Measurements from ENCODE around the gene DNAI7.

DNA sequence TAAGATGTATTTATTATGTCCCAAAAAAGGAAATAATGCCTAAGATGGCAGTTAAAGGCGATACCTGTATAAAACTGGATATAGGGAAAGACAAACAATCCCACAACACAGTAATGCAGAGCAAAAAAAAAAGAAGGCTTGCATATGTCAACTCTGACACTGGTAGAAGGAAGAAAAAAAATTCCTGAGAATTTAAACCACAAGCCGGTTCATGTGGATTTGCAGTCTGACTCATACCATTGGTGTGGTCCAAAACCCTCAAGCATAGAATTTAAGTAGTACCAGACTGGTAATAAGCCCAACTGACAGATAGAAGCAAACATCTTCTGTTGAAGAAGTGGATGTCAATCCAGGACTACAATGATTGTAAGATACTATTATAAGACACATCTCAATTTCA is 7.2 kb downstream of the DNAI7 start:
- TF ChIP-seq, protein P1, sequence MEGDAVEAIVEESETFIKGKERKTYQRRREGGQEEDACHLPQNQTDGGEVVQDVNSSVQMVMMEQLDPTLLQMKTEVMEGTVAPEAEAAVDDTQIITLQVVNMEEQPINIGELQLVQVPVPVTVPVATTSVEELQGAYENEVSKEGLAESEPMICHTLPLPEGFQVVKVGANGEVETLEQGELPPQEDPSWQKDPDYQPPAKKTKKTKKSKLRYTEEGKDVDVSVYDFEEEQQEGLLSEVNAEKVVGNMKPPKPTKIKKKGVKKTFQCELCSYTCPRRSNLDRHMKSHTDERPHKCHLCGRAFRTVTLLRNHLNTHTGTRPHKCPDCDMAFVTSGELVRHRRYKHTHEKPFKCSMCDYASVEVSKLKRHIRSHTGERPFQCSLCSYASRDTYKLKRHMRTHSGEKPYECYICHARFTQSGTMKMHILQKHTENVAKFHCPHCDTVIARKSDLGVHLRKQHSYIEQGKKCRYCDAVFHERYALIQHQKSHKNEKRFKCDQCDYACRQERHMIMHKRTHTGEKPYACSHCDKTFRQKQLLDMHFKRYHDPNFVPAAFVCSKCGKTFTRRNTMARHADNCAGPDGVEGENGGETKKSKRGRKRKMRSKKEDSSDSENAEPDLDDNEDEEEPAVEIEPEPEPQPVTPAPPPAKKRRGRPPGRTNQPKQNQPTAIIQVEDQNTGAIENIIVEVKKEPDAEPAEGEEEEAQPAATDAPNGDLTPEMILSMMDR (IDR thresholded peaks at IDR 0.05; ENCODE audit: poor library complexity, severe bottlenecking), result no peak
- no peak for TF ChIP-seq EP300 (conservative IDR thresholded peaks at IDR 0.05; ENCODE audit: poor library complexity, severe bottlenecking)
- no peak for TF ChIP-seq EZH2 (IDR thresholded peaks at IDR 0.05; ENCODE audit: borderline replicate concordance, insufficient read depth, low read length, poor library complexity, severe bottlenecking)
- TF ChIP-seq MXI1 (conservative IDR thresholded peaks at IDR 0.05; ENCODE audit: poor library complexity, severe bottlenecking), result no peak
- no peak for TF ChIP-seq RAD21 (conservative IDR thresholded peaks at IDR 0.05)

Data from neural cell (in vitro differentiated cells).